Stomach (tissue), 9 donors: Measurements from ENCODE around the gene UGT2A1. TPM values are rescaled to one million over a fixed set of nuclear protein-coding genes. Genes with fewer than 3 reads are reported as not detected.
"Not testable (repeated sequence)": the region's sequence is repeated elsewhere in the genome, so short reads cannot be mapped to it uniquely, and the experiment has no call there.

Source experiments
- DNase-seq, 2 donors: peaks; one replicate each; pipeline versions ENCODE4 v3.0.0 to v3.0.0-alpha.2; 2013 to 2019
- H3K27ac ChIP-seq, 5 donors: fragments of 200-600 bp in 4 of 5; sonication (generic) in 4 of 5; one replicate each; pipeline ENCODE4 v1.5.1; 2013 to 2019; ENCODE audit warnings: mild to moderate bottlenecking in 1 of 5, moderate library complexity in 1 of 5
- H3K27me3 ChIP-seq, 3 donors: fragments of 200-600 bp; sonication (generic); one replicate each; pipeline ENCODE4 v1.5.1; 2017 to 2019; ENCODE audit warnings: mixed run types in 1 of 3
- H3K36me3 ChIP-seq, 4 donors: fragments of 200-600 bp; sonication (generic); 1 replicate in 3 of 4; 2 replicates in 1 of 4; pipeline ENCODE4 v1.5.1; 2016 to 2019
- H3K4me1 ChIP-seq, 4 donors: fragments of 200-600 bp; sonication (generic); one replicate each; pipeline ENCODE4 v1.5.1; 2016 to 2019
- H3K4me3 ChIP-seq, 4 donors: fragments of 200-600 bp; sonication (generic) in 3 of 4; one replicate each; pipeline ENCODE4 v1.5.1; 2016 to 2019; ENCODE audit warnings: mild to moderate bottlenecking in 1 of 4
- H3K9me3 ChIP-seq, 4 donors: fragments of 200-600 bp; sonication (generic); one replicate each; pipeline ENCODE4 v1.5.1; 2016 to 2019
- CTCF ChIP-seq, 7 experiments: fragments of 450-650 bp in 4 of 7; fragments of 200-600 bp in 3 of 7; sonication (generic) in 3 of 7; IDR thresholded peaks; one replicate each; pipeline ENCODE4 v1.5.1; 2016 to 2019; ENCODE audit warnings: antibody characterized with exemption in 7 of 7, control low read depth in 2 of 7, mild to moderate bottlenecking in 1 of 7
- EP300 ChIP-seq: sonication (generic); formaldehyde crosslinking; IDR thresholded peaks from one replicate; pipeline ENCODE4 v1.6.1; 2017; ENCODE audit warnings: antibody characterized with exemption
- POLR2A ChIP-seq, 4 donors: fragments of 450-650 bp; IDR thresholded peaks; one replicate each; pipeline ENCODE4 v1.6.1; 2016; ENCODE audit warnings: antibody characterized with exemption in 4 of 4, control low read depth in 2 of 4, mild to moderate bottlenecking in 1 of 4, moderate library complexity in 1 of 4
- POLR2AphosphoS5 ChIP-seq, 3 donors: sonication (generic); formaldehyde crosslinking; IDR thresholded peaks; one replicate each; pipeline ENCODE4 v1.6.1; 2016; ENCODE audit warnings: antibody characterized with exemption in 3 of 3
- WGBS, 5 donors: extraction: QIAGEN DNeasy Blood & Tissue Kit in 3 of 5; methylation state at CpG; one replicate each; pipeline versions ENCODE4 v1.1.5 to v1.1.7; 2013 to 2018; 5-methylcytosine and 5-hydroxymethylcytosine counted together
- intact Hi-C: fragments of 100-400 bp; cut with DNase I; formaldehyde crosslinking; loops from one replicate; pipeline ENCODE4 v1.15.1; 2023; ENCODE audit warnings: low total_unique reads
- polyA plus RNA-seq, 3 donors: library from polyadenylated mRNA; stranded (reverse); fragments of 200-250 nt; gene quantifications; one replicate each; pipeline ENCODE4 v1.2.3, GENCODE V29; 2013
- total RNA-seq, 5 donors: library from RNA; depleted of rRNA; stranded (reverse); fragments of >200 nt; gene quantifications; one replicate each; pipeline versions ENCODE4 v1.1.0 to v1.2.3, GENCODE V29; 2014 to 2016
- donor health status: healthy with polysubstance abuse.
- donor health status: Bipolar disorder and iron deficiency.
- donor health status: healthy.

The UGT2A1 gene
- total and polyA plus RNA-seq, 8 donors, result not detected

- intact Hi-C loops, result no loop called here
- Histone ChIP-seq H3K27ac (no peak overlapping the region), H3K36me3 (no peaks in the 10 kb centered on the region), H3K4me1 (peaks cover 0 to 4% (median 0%) of the 10 kb centered on the region in 4 donors), H3K4me3 (no peak overlapping the region), H3K9me3 (no peaks in the 10 kb centered on the region), H3K27me3 (no peaks in the 10 kb centered on the region)
- TF ChIP-seq CTCF (IDR thresholded peaks at IDR 0.05) (peak in 4 of 7 experiments; percentile 39 to 62 (median 52)), POLR2A (IDR thresholded peaks at IDR 0.05) (no peak)
- DNase-seq, result peak in 1 of 2 donors; percentile 74
- WGBS, 5 donors, result 0 to 8% (median 2%) methylated on average over 1 of the region's 1 CpG
Measured at GRCh38 chr4:69689599-69689998, 36.6 kb upstream of the UGT2A1 start.

DNA sequence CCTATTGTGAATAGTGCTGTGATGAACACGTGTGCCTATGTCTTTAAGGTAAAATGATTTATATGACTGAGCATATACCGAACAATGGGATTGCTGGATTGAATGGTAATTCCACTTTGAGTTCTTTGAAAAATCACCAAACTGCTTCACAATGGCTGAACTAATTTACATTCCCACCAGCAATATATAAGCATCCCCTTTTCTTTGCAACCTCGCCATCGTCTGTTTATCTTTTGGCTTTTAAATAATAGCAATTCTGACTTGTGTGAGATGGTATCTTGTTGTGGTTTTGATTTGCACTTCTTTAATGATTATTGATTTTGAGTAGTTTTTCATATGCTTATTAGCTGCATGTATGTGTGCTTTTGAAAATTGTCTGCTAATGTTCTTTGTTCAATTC lies 31.8 kb upstream of the UGT2A1 start:
- Histone ChIP-seq H3K27ac (no peak overlapping the region), H3K9me3 (no peaks in the 10 kb centered on the region), H3K27me3 (no peaks in the 10 kb centered on the region), H3K36me3 (no peaks in the 10 kb centered on the region), H3K4me3 (no peak overlapping the region), H3K4me1 (peaks cover 0 to 2% (median 0%) of the 10 kb centered on the region in 4 donors)
- WGBS, 5 donors, result 61 to 73% (median 66%) methylated on average over 4 of the region's 4 CpGs
- no peak for DNase-seq
- TF ChIP-seq POLR2AphosphoS5 (IDR thresholded peaks at IDR 0.05) (no peak), CTCF (IDR thresholded peaks at IDR 0.05) (no peak), POLR2A (IDR thresholded peaks at IDR 0.05) (no peak), EP300 (no peak)
- intact Hi-C loops, result no loop called here

- DNase-seq, result no peak
- no peaks in the 10 kb centered on the region for H3K27me3 ChIP-seq
- H3K27ac ChIP-seq, result no peak overlapping the region
- no peak overlapping the region for H3K4me3 ChIP-seq
- intact Hi-C loops, result no loop called here
- H3K36me3 ChIP-seq, result no peaks in the 10 kb centered on the region
- no peaks in the 10 kb centered on the region for H3K9me3 ChIP-seq
- TF ChIP-seq CTCF (IDR thresholded peaks at IDR 0.05), result no peak
- no peak for TF ChIP-seq POLR2AphosphoS5 (IDR thresholded peaks at IDR 0.05)
- TF ChIP-seq EP300, result no peak
- no peak for TF ChIP-seq POLR2A (IDR thresholded peaks at IDR 0.05)
- H3K4me1 ChIP-seq, result no peaks in the 10 kb centered on the region
Measured at GRCh38 chr4:69668680-69669079, 15.6 kb upstream of the UGT2A1 start.

- H3K4me3 ChIP-seq, H3K36me3 ChIP-seq, DNase-seq, H3K27ac ChIP-seq, H3K9me3 ChIP-seq, intact Hi-C loops, H3K4me1 ChIP-seq, H3K27me3 ChIP-seq: not testable (repeated sequence)
- WGBS, 5 donors, result 82 to 96% (median 91%) methylated on average over 16 to 22 of the region's 22 CpGs
Measured at GRCh38 chr4:69664009-69664408, 11.0 kb upstream of the UGT2A1 start.

DNA sequence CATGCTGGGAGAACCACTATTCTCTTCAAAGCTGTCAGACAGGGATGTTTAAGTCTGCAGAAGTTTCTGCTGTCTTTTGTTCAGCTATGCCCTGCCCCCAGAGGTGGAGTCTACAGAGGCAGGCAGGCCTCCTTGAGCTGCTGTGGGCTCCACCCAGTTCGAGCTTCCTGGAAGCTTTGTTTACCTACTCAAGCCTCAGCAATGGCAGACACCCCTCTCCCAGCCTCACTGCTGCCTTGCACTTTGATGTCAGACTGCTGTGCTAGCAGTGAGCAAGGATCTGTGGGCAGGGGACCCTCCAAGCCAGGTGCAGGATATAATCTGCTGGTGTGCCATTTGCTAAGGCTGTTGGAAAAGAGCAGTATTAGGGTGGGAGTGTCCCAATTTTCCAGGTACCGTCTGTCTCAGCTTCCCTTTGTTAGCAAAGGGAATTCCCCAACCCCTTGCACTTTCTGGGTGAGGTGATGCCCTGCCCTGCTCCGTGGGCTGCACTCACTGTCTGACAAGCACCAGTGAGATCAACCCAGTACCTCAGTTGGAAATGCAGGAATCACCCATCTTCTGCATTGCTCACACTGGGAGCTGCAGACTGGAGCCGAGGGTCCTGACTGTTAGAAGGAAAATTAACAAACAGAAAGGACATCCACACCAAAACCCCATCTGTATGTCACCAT lies 8.2 kb upstream of the UGT2A1 start:
- DNase-seq, H3K4me1 ChIP-seq, H3K36me3 ChIP-seq, H3K9me3 ChIP-seq, H3K27ac ChIP-seq, H3K4me3 ChIP-seq, H3K27me3 ChIP-seq, intact Hi-C loops: not testable (repeated sequence)
- WGBS, 5 donors, result 47 to 66% (median 62%) methylated on average over 4 of the region's 4 CpGs
